ENCODE measurements around the gene TBC1D22B. TPM values are rescaled to one million over a fixed set of nuclear protein-coding genes. Genes with fewer than 3 reads are reported as not detected.

TBC1D22B gene
- total and polyA plus RNA-seq, 9 of the 15 experiments (the other 6 are each of a cell fraction or from before 2014, with no cell fraction given) = 4.8 to 24.2 (median 13.5) TPM

DNA sequence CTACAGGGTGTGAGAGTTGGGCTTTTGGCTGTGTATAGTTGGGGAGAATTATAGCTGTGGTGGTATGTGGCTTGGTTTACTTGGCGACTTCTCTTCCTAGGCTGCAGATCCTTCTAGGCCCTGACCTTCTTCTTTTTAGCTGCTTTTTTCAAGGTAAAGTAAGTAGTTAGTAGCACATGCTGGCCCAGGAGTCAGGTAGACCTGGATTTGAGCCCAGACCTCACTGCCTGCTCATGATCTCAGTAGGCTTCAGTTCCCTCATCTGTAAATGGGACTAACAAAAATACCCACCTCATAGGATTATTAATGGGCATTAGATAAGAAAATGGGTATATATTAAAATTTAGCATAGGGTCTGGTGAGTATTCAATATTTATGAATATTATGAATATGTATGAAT lies 17.8 kb downstream of the TBC1D22B start:
- intact Hi-C loops (cut with micrococcal nuclease) (no loop called here), in situ Hi-C loops (cut with MboI) (no loop called here)
- DNase-seq (ENCODE audit: extremely low read depth in 1 of 4, low spot score in 3 of 4) (no peak), ATAC-seq (no peak), FAIRE-seq (no peak)
- Histone ChIP-seq H3K9ac (ENCODE audit: insufficient read depth in 1 of 2, low read depth in 2 of 2, low read length in 2 of 2) (no peak overlapping the region), H3K4me1 (replicated peaks in 1 of 2; ENCODE audit: control insufficient read depth in 2 of 2, insufficient read depth in 2 of 2, low read length in 2 of 2) (no peaks in the 10 kb centered on the region; a peak in 1 of 5 replicates), H3K4me2 (ENCODE audit: insufficient read depth, low read length) (no peak overlapping the region), H3K27me3 (ENCODE audit: control insufficient read depth in 2 of 2, insufficient read depth in 2 of 2, low read length in 2 of 2) (no peaks in the 10 kb centered on the region), H2AFZ (ENCODE audit: low read depth, low read length) (no peak overlapping the region), H3K79me2 (ENCODE audit: control insufficient read depth, insufficient read depth, low read length) (peaks cover 33% of the 10 kb centered on the region), H3K36me3 (ENCODE audit: control insufficient read depth, insufficient read depth, low read length) (peaks cover 48% of the 10 kb centered on the region), H3K9me3 (replicated peaks; ENCODE audit: control insufficient read depth, insufficient read depth, low read depth, low read length) (no peaks in the 10 kb centered on the region), H3K27ac (ENCODE audit: extremely low read depth, low read depth, low read length) (no peak overlapping the region), H4K20me1 (replicated peaks; ENCODE audit: control insufficient read depth, insufficient read depth, low read length) (no peaks in the 10 kb centered on the region; the same call in 1 of the 2 replicates), H3K9me1 (ENCODE audit: control insufficient read depth, insufficient read depth, low read length) (no peaks in the 10 kb centered on the region), H3K4me3 (no peak overlapping the region)
- no TSS peak for BruUV-seq (replicated peaks)
- ChIA-PET POLR2A (interaction anchor here (0.6 to 2.3 kb wide), 3 partner anchors 17 to 84 kb away, joined by 3 to 8 read pairs (median 3); partner anchors contain the start of genes TBC1D22B and TMEM217), CTCF (ENCODE audit: low intra/inter-chr PET ratio) (no interaction called here)
- 83% methylated on average over 1 of the region's 1 CpG for WGBS (ENCODE audit: insufficient coverage, low coverage, missing lambda C conversion rate)
- TF ChIP-seq POLR3A (IDR thresholded peaks at IDR 0.05; ENCODE audit: borderline replicate concordance, extremely low read depth, insufficient read depth, insufficient read length) (no peak), PTBP1 (IDR thresholded peaks at IDR 0.05; ENCODE audit: low read depth, low read length) (no peak), ZNF655 (CRISPR knock-in tag; IDR thresholded peaks at IDR 0.05) (no peak), MLLT1 (IDR thresholded peaks at IDR 0.05) (no peak), BRCA1 (IDR thresholded peaks at IDR 0.05) (no peak), BRCA1 (CRISPR knock-in tag; IDR thresholded peaks at IDR 0.05) (no peak), ZHX1 (conservative IDR thresholded peaks at IDR 0.05; ENCODE audit: low read length) (no peak), ZNF79 (CRISPR knock-in tag; IDR thresholded peaks at IDR 0.05; ENCODE audit: low read depth) (no peak), ZEB2 (IDR thresholded peaks at IDR 0.05) (no peak), PTRF (tag; IDR thresholded peaks at IDR 0.05) (no peak), SRSF9 (IDR thresholded peaks at IDR 0.05; ENCODE audit: borderline replicate concordance, low read depth, low read length) (no peak), KLF13 (tag; IDR thresholded peaks at IDR 0.05; ENCODE audit: borderline replicate concordance, low read depth) (no peak)
- TF ChIP-seq, protein P1, sequence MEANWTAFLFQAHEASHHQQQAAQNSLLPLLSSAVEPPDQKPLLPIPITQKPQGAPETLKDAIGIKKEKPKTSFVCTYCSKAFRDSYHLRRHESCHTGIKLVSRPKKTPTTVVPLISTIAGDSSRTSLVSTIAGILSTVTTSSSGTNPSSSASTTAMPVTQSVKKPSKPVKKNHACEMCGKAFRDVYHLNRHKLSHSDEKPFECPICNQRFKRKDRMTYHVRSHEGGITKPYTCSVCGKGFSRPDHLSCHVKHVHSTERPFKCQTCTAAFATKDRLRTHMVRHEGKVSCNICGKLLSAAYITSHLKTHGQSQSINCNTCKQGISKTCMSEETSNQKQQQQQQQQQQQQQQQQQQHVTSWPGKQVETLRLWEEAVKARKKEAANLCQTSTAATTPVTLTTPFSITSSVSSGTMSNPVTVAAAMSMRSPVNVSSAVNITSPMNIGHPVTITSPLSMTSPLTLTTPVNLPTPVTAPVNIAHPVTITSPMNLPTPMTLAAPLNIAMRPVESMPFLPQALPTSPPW (CRISPR knock-in tag; IDR thresholded peaks at IDR 0.05) = no peak
- TF ChIP-seq, protein P2, sequence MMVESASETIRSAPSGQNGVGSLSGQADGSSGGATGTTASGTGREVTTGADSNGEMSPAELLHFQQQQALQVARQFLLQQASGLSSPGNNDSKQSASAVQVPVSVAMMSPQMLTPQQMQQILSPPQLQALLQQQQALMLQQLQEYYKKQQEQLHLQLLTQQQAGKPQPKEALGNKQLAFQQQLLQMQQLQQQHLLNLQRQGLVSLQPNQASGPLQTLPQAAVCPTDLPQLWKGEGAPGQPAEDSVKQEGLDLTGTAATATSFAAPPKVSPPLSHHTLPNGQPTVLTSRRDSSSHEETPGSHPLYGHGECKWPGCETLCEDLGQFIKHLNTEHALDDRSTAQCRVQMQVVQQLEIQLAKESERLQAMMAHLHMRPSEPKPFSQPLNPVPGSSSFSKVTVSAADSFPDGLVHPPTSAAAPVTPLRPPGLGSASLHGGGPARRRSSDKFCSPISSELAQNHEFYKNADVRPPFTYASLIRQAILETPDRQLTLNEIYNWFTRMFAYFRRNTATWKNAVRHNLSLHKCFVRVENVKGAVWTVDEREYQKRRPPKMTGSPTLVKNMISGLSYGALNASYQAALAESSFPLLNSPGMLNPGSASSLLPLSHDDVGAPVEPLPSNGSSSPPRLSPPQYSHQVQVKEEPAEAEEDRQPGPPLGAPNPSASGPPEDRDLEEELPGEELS (CRISPR knock-in tag; IDR thresholded peaks at IDR 0.05; ENCODE audit: borderline replicate concordance) = no peak
